ENCODE data around the gene RXRA.

The RXRA gene

GRCh38 chr9:134337469-134337868 is 11.2 kb downstream of the RXRA start:
- DNase-seq (ENCODE audit: low read depth in 3 of 3), result no peak

- no peak for DNase-seq (ENCODE audit: low read depth in 3 of 3)
These were observed 12.3 kb downstream of the RXRA start for GRCh38 chr9:134338394-134339182.

GRCh38 chr9:134339183-134339806 is 13.0 kb downstream of the RXRA start:
- DNase-seq (ENCODE audit: low read depth in 3 of 3), result no peak

GRCh38 chr9:134340475-134341160 is 14.4 kb downstream of the RXRA start:
- DNase-seq (ENCODE audit: low read depth in 3 of 3), result no peak

GRCh38 chr9:134341306-134341705 is 15.1 kb downstream of the RXRA start:
- no peak for DNase-seq (ENCODE audit: low read depth in 3 of 3)

GRCh38 chr9:134341929-134342745 is 15.9 kb downstream of the RXRA start:
- DNase-seq (ENCODE audit: low read depth in 3 of 3), result no peak

GRCh38 chr9:134342746-134343115 is 16.5 kb downstream of the RXRA start:
- no peak for DNase-seq (ENCODE audit: low read depth in 3 of 3)

- no peak for DNase-seq (ENCODE audit: low read depth in 3 of 3)
These were observed 17.4 kb downstream of the RXRA start for GRCh38 chr9:134343637-134344036.

GRCh38 chr9:134344068-134344799 is 18.0 kb downstream of the RXRA start:
- DNase-seq (ENCODE audit: low read depth in 3 of 3), result no peak

- DNase-seq (ENCODE audit: low read depth in 3 of 3), result no peak
These were observed 18.6 kb downstream of the RXRA start for GRCh38 chr9:134344800-134345310.

GRCh38 chr9:134345737-134346136 is 19.5 kb downstream of the RXRA start:
- no peak for DNase-seq (ENCODE audit: low read depth in 3 of 3)

GRCh38 chr9:134346151-134346550 is 19.9 kb downstream of the RXRA start:
- no peak for DNase-seq (ENCODE audit: low read depth in 3 of 3)

GRCh38 chr9:134346840-134347583 is 20.8 kb downstream of the RXRA start:
- DNase-seq (ENCODE audit: low read depth in 3 of 3), result no peak

GRCh38 chr9:134347996-134348395 is 21.7 kb downstream of the RXRA start:
- no peak for DNase-seq (ENCODE audit: low read depth in 3 of 3)

GRCh38 chr9:134348404-134349155 is 22.3 kb downstream of the RXRA start:
- DNase-seq (ENCODE audit: low read depth in 3 of 3), result no peak

GRCh38 chr9:134349936-134350335 is 23.7 kb downstream of the RXRA start:
- DNase-seq (ENCODE audit: low read depth in 3 of 3), result no peak

- no peak for DNase-seq (ENCODE audit: low read depth in 3 of 3)
These were observed 24.2 kb downstream of the RXRA start for GRCh38 chr9:134350416-134350994.

GRCh38 chr9:134351606-134352176 is 25.4 kb downstream of the RXRA start:
- no peak for DNase-seq (ENCODE audit: low read depth in 3 of 3)
